ENCODE data around the gene SPRY2.

The SPRY2 gene

GRCh38 chr13:80336776-80337287 lies 4.1 kb downstream of the SPRY2 start:
- Histone ChIP-seq H3K27ac (ENCODE audit: low read length) (no peak overlapping the region), H3K4me3 (ENCODE audit: low read length) (peak overlapping the region; percentile 95), H3K4me1 (ENCODE audit: control insufficient read depth, low read depth, low read length) (peaks cover 23% of the 10 kb centered on the region), H3K9me3 (ENCODE audit: control insufficient read depth, low read depth, low read length) (no peaks in the 10 kb centered on the region), H3K27me3 (ENCODE audit: control insufficient read depth, insufficient read depth, low read length) (no peaks in the 10 kb centered on the region), H3K36me3 (ENCODE audit: control insufficient read depth, low read depth, low read length) (peaks cover 40% of the 10 kb centered on the region), H3K9ac (ENCODE audit: low read length) (no peak overlapping the region)

- Histone ChIP-seq H3K4me3 (ENCODE audit: low read length) (peak overlapping the region; percentile 95), H3K9me3 (ENCODE audit: control insufficient read depth, low read depth, low read length) (no peaks in the 10 kb centered on the region), H3K27ac (ENCODE audit: low read length) (no peak overlapping the region), H3K4me1 (ENCODE audit: control insufficient read depth, low read depth, low read length) (peaks cover 23% of the 10 kb centered on the region), H3K36me3 (ENCODE audit: control insufficient read depth, low read depth, low read length) (peaks cover 45% of the 10 kb centered on the region), H3K27me3 (ENCODE audit: control insufficient read depth, insufficient read depth, low read length) (no peaks in the 10 kb centered on the region), H3K9ac (ENCODE audit: low read length) (no peak overlapping the region)
These were observed 4.6 kb downstream of the SPRY2 start for GRCh38 chr13:80336370-80336769.

DNA sequence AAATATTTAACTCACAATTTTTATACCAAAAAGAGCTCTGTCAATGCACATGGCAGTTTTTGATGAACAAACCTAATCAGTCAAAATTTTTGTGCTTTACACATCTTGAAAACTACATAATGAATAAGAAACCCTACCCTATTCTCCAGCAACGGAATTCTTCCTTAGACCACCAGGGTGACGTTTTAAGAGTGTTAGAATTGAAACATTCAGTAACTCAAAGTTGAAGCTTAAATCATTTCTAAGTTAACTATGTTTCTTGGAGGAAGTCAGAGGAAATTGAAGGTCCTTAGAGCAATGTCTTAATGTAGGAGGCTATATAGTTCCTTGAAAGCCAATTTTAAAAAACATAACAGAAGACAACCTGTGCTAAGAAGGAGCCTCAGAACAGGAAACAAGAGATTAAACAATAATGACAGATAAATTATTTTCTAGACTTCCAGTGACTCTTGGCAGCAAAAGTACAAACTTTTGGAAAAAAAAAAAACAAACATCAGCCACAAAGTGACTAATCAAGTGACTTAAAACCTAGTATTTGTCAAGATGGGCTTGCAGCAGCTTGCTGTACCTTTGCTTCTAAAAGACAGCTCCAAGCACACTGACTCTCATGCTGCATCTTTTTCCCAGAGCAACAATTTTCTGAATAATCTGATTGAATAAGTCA lies 6.2 kb downstream of the SPRY2 start:
- no peaks in the 10 kb centered on the region for H3K27me3 ChIP-seq (ENCODE audit: control insufficient read depth, insufficient read depth, low read length)
- H3K27ac ChIP-seq (ENCODE audit: low read length), result no peak overlapping the region
- H3K9me3 ChIP-seq (ENCODE audit: control insufficient read depth, low read depth, low read length), result no peaks in the 10 kb centered on the region
- H3K36me3 ChIP-seq (ENCODE audit: control insufficient read depth, low read depth, low read length), result peaks cover 45% of the 10 kb centered on the region
- peak overlapping the region; percentile 46 for H3K4me3 ChIP-seq (ENCODE audit: low read length)
- H3K9ac ChIP-seq (ENCODE audit: low read length), result peak overlapping the region; percentile 37
- peaks cover 23% of the 10 kb centered on the region for H3K4me1 ChIP-seq (ENCODE audit: control insufficient read depth, low read depth, low read length)

GRCh38 chr13:80331984-80332383 lies 8.9 kb downstream of the SPRY2 start:
- Histone ChIP-seq H3K27me3 (ENCODE audit: control insufficient read depth, insufficient read depth, low read length) (no peaks in the 10 kb centered on the region), H3K9ac (ENCODE audit: low read length) (no peak overlapping the region), H3K36me3 (ENCODE audit: control insufficient read depth, low read depth, low read length) (peaks cover 39% of the 10 kb centered on the region)

DNA sequence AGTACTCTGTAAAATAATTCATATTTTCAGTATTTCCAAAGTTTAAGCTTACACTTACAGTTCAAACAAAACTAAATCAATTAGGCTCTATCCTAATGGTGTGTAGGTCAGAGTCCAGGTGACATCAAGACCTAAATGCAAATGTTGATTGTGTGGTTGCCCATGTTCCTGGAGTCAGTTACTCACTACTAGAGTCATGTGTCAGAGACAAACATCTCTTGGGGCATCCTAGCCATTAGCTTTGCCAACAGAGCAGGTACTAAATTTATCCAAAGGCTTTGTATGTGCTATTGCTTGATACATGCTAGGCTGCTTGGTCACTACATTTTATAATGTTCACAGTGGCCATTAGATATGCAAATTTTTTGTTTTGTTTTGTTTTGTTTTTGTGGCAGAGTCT lies 11.7 kb downstream of the SPRY2 start:
- peaks cover 13% of the 10 kb centered on the region for H3K36me3 ChIP-seq (ENCODE audit: control insufficient read depth, low read depth, low read length)

More at GRCh38 chr13:80331984-80332383, 8.9 kb downstream of the SPRY2 start:
- no peaks in the 10 kb centered on the region for H3K9me3 ChIP-seq (ENCODE audit: control insufficient read depth, low read depth, low read length)
- peaks cover 15% of the 10 kb centered on the region for H3K4me1 ChIP-seq (ENCODE audit: control insufficient read depth, low read depth, low read length)
- H3K27ac ChIP-seq (ENCODE audit: low read length), result no peak overlapping the region
- no peak overlapping the region for H3K4me3 ChIP-seq (ENCODE audit: low read length)

GRCh38 chr13:80319004-80319403 lies 21.9 kb downstream of the SPRY2 start:
- Histone ChIP-seq H3K27ac (ENCODE audit: low read length) (no peak overlapping the region), H3K27me3 (ENCODE audit: control insufficient read depth, insufficient read depth, low read length) (no peaks in the 10 kb centered on the region), H3K4me1 (ENCODE audit: control insufficient read depth, low read depth, low read length) (no peaks in the 10 kb centered on the region), H3K36me3 (ENCODE audit: control insufficient read depth, low read depth, low read length) (no peaks in the 10 kb centered on the region), H3K4me3 (ENCODE audit: low read length) (no peak overlapping the region), H3K9me3 (ENCODE audit: control insufficient read depth, low read depth, low read length) (no peaks in the 10 kb centered on the region), H3K9ac (ENCODE audit: low read length) (no peak overlapping the region)

More for the DNA sequence above, 11.7 kb downstream of the SPRY2 start:
- H3K9ac ChIP-seq (ENCODE audit: low read length), result no peak overlapping the region
- no peak overlapping the region for H3K27ac ChIP-seq (ENCODE audit: low read length)
- no peak overlapping the region for H3K4me3 ChIP-seq (ENCODE audit: low read length)
- H3K27me3 ChIP-seq (ENCODE audit: control insufficient read depth, insufficient read depth, low read length), result no peaks in the 10 kb centered on the region
- H3K9me3 ChIP-seq (ENCODE audit: control insufficient read depth, low read depth, low read length), result no peaks in the 10 kb centered on the region
- H3K4me1 ChIP-seq (ENCODE audit: control insufficient read depth, low read depth, low read length), result no peaks in the 10 kb centered on the region

DNA sequence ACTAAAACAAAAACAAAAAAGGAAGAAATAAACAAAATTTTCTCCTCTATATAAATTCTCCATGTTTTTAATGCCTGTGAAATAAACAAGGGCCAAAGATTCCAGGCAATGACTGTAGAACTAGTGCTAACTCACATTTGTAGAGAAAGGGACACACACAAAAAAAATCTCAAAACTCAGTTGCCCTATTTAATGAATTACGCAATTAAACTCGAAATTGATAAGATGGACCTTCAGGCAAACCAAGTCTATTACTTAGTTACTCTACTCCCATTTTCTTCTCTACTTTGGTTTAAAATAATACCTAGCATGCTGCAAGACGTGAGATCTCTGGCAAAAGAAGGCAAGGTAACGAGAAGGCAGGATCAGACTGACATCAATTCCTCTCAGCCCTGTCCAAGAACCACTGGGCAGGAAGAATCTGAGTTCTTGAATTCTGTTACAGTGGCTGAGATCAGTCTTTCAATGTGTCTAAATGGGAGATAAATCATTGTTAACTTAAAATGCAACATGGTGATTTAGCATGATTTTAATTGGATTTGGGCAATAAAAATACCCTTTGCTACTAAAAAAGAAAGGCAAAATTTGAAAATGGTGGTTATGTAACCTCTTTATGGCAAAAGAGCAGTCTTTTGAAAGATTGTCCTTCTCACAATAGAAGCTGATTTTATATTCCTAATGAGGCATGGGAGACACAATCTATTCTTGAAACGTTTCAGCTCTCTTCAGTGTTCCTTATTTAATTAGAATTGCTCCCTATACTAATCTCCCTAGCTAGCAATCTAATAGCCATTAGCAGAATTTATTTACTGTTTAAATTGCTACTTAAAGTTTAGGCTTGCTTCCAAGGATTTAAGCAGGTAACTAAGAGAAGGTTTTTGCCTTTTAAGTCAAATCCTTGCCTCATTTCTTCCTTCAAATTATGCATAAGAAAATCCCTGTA lies 25.9 kb downstream of the SPRY2 start:
- Histone ChIP-seq H3K9me3 (ENCODE audit: control insufficient read depth, low read depth, low read length) (no peaks in the 10 kb centered on the region), H3K4me1 (ENCODE audit: control insufficient read depth, low read depth, low read length) (no peaks in the 10 kb centered on the region), H3K36me3 (ENCODE audit: control insufficient read depth, low read depth, low read length) (no peaks in the 10 kb centered on the region), H3K4me3 (ENCODE audit: low read length) (no peak overlapping the region), H3K27ac (ENCODE audit: low read length) (no peak overlapping the region), H3K9ac (ENCODE audit: low read length) (no peak overlapping the region), H3K27me3 (ENCODE audit: control insufficient read depth, insufficient read depth, low read length) (no peaks in the 10 kb centered on the region)

GRCh38 chr13:80313668-80314256 lies 27.2 kb downstream of the SPRY2 start:
- Histone ChIP-seq H3K27ac (ENCODE audit: low read length) (no peak overlapping the region), H3K27me3 (ENCODE audit: control insufficient read depth, insufficient read depth, low read length) (no peaks in the 10 kb centered on the region), H3K4me1 (ENCODE audit: control insufficient read depth, low read depth, low read length) (no peaks in the 10 kb centered on the region), H3K9ac (ENCODE audit: low read length) (no peak overlapping the region), H3K4me3 (ENCODE audit: low read length) (no peak overlapping the region), H3K36me3 (ENCODE audit: control insufficient read depth, low read depth, low read length) (no peaks in the 10 kb centered on the region), H3K9me3 (ENCODE audit: control insufficient read depth, low read depth, low read length) (no peaks in the 10 kb centered on the region)

DNA sequence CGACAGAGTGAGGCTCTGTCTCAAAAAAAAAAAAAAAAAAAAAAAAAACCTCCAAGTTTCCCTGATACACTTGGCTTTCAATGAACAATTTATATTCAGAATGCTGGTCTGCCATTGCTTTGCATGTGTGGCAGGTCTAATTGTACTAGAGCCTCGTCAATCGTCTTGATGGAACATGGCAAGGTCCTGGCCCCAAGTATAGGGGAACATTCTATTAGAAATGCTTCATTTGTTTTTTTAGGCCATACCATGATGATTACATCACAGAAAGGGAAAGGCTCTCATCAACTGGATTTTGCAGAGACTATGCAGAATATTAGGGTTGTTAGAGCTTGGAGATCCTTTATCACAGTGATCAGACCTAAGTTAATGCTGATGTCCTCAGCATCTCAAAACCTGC lies 28.0 kb downstream of the SPRY2 start:
- Histone ChIP-seq H3K27ac (ENCODE audit: low read length) (no peak overlapping the region), H3K9me3 (ENCODE audit: control insufficient read depth, low read depth, low read length) (no peaks in the 10 kb centered on the region), H3K4me3 (ENCODE audit: low read length) (no peak overlapping the region), H3K4me1 (ENCODE audit: control insufficient read depth, low read depth, low read length) (no peaks in the 10 kb centered on the region), H3K27me3 (ENCODE audit: control insufficient read depth, insufficient read depth, low read length) (no peaks in the 10 kb centered on the region), H3K9ac (ENCODE audit: low read length) (no peak overlapping the region), H3K36me3 (ENCODE audit: control insufficient read depth, low read depth, low read length) (no peaks in the 10 kb centered on the region)

DNA sequence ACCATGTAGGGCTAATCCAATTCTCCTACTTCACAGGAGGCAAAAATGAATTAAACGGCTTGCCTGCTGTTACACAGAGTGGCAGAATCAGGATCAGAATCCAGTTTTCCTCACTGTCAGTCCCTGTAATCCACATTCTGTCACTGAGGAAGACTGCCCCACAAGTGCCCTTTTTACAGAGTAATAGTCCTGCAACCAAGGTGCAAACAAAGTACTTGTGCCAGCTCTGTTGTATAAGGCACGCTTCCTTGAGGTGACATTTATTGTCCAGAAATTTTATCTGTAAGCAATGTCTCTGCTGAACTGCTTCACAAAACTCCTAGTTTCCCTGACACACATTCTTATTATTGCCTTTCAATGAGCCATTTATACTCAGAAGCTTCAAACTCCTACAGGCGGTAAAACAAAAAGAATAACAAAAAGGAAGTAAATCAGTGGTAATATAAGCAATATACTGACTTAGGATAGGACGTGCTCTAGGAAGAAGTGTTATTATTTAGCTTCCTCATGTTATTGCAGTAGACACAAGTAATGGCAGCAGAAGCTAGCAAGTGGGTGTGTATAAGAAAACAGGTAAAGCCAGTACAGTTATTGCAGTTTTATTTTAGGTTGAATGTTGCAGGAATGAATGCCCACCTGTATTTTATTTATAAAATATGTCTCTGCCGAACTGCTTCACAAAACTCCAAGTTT lies 28.8 kb downstream of the SPRY2 start:
- H3K36me3 ChIP-seq (ENCODE audit: control insufficient read depth, low read depth, low read length), result no peaks in the 10 kb centered on the region
- H3K4me1 ChIP-seq (ENCODE audit: control insufficient read depth, low read depth, low read length), result no peaks in the 10 kb centered on the region
- H3K27ac ChIP-seq (ENCODE audit: low read length), result no peak overlapping the region
- H3K9ac ChIP-seq (ENCODE audit: low read length), result no peak overlapping the region
- no peaks in the 10 kb centered on the region for H3K9me3 ChIP-seq (ENCODE audit: control insufficient read depth, low read depth, low read length)
- H3K27me3 ChIP-seq (ENCODE audit: control insufficient read depth, insufficient read depth, low read length), result no peaks in the 10 kb centered on the region
- H3K4me3 ChIP-seq (ENCODE audit: low read length), result no peak overlapping the region

- Histone ChIP-seq H3K4me1 (ENCODE audit: control insufficient read depth, low read depth, low read length) (peaks cover 5% of the 10 kb centered on the region), H3K27ac (ENCODE audit: low read length) (no peak overlapping the region), H3K4me3 (ENCODE audit: low read length) (no peak overlapping the region), H3K9ac (ENCODE audit: low read length) (no peak overlapping the region), H3K9me3 (ENCODE audit: control insufficient read depth, low read depth, low read length) (no peaks in the 10 kb centered on the region), H3K36me3 (ENCODE audit: control insufficient read depth, low read depth, low read length) (no peaks in the 10 kb centered on the region), H3K27me3 (ENCODE audit: control insufficient read depth, insufficient read depth, low read length) (no peaks in the 10 kb centered on the region)
These were observed 31.0 kb downstream of the SPRY2 start for GRCh38 chr13:80309926-80310325.
